GM12878 (cell line): Measurements from ENCODE around the gene ADGRG4.

ENCODE experiments used
- POLR2AphosphoS5 ChIP-seq: IDR thresholded peaks from 2 replicates; pipeline ENCODE4 v1.6.1; 2011; ENCODE audit warnings: mild to moderate bottlenecking, low read length, inconsistent platforms
- SPI1 ChIP-seq: IDR thresholded peaks from 2 replicates; pipeline ENCODE4 v1.6.1; 2011; ENCODE audit warnings: low read depth, mild to moderate bottlenecking, low read length, moderate library complexity, borderline replicate concordance; ENCODE audit not compliant: insufficient read depth
- SUZ12 ChIP-seq: fragments of 200-600 bp; sonication (generic); IDR thresholded peaks from one replicate; pipeline ENCODE4 v1.6.1; 2018; ENCODE audit warnings: antibody characterized with exemption, mild to moderate bottlenecking; ENCODE audit not compliant: unreplicated experiment
- TCF3 ChIP-seq: IDR thresholded peaks from 2 replicates; pipeline ENCODE4 v1.6.1; 2012; ENCODE audit warnings: low read depth, mild to moderate bottlenecking, low read length, borderline replicate concordance; ENCODE audit not compliant: insufficient read depth
- ZBTB33 ChIP-seq: fragments of 450-650 bp; IDR thresholded peaks from 2 replicates; pipeline ENCODE4 v1.6.1; 2017; ENCODE audit warnings: mild to moderate bottlenecking
- ZNF274 ChIP-seq: IDR thresholded peaks from one replicate; pipeline ENCODE4 v1.8.0; 2011; ENCODE audit not compliant: insufficient read length, insufficient read depth

- TF ChIP-seq TCF3 (no peak), ZBTB33 (no peak), SPI1 (no peak), SUZ12 (no peak), POLR2AphosphoS5 (no peak), ZNF274 (no peak)
Measured at GRCh38 chrX:136376713-136377112, 76.0 kb downstream of the ADGRG4 start.
